ENCODE results near the gene OR11A1.

Gene OR11A1

GRCh38 chr6:29376003-29376402 is 80.9 kb downstream of the OR11A1 start:
- no peak for DNase-seq

All from C1 segment of cervical spinal cord (tissue), 14 donors.